Measurements from ENCODE around the gene FBLN5.

The FBLN5 gene

GRCh38 chr14:91858536-91859275 lies 88.8 kb downstream of the FBLN5 start:
- ChIA-PET POLR2A (no interaction called here), CTCF (interaction anchor here (1.3 kb wide), 1 partner anchor 13 kb away, joined by 3 read pairs; no protein-coding TSS in a partner anchor)
- H3K4me3 ChIP-seq (ENCODE audit: low read depth, low read length): no peak overlapping the region
- TF ChIP-seq, protein P1, sequence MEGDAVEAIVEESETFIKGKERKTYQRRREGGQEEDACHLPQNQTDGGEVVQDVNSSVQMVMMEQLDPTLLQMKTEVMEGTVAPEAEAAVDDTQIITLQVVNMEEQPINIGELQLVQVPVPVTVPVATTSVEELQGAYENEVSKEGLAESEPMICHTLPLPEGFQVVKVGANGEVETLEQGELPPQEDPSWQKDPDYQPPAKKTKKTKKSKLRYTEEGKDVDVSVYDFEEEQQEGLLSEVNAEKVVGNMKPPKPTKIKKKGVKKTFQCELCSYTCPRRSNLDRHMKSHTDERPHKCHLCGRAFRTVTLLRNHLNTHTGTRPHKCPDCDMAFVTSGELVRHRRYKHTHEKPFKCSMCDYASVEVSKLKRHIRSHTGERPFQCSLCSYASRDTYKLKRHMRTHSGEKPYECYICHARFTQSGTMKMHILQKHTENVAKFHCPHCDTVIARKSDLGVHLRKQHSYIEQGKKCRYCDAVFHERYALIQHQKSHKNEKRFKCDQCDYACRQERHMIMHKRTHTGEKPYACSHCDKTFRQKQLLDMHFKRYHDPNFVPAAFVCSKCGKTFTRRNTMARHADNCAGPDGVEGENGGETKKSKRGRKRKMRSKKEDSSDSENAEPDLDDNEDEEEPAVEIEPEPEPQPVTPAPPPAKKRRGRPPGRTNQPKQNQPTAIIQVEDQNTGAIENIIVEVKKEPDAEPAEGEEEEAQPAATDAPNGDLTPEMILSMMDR (IDR thresholded peaks at IDR 0.05; ENCODE audit: insufficient read depth, low read length, missing control alignments): no peak
- DNase-seq (ENCODE audit: low read depth, low spot score): no peak

- POLR2A ChIA-PET: no interaction called here
- H3K4me3 ChIP-seq (ENCODE audit: low read depth, low read length): no peak overlapping the region
- DNase-seq (ENCODE audit: low read depth, low spot score): no peak
- TF ChIP-seq, protein P1 (IDR thresholded peaks at IDR 0.05; ENCODE audit: insufficient read depth, low read length, missing control alignments): no peak
- CTCF ChIA-PET: no interaction called here
These were observed 89.9 kb downstream of the FBLN5 start for GRCh38 chr14:91857614-91858013.

- TF ChIP-seq, protein P1 (IDR thresholded peaks at IDR 0.05; ENCODE audit: insufficient read depth, low read length, missing control alignments): no peak
- DNase-seq (ENCODE audit: low read depth, low spot score): no peak
- ChIA-PET CTCF (no interaction called here), POLR2A (no interaction called here)
- no peak overlapping the region for H3K4me3 ChIP-seq (ENCODE audit: low read depth, low read length)
These were observed 93.1 kb downstream of the FBLN5 start for GRCh38 chr14:91854327-91854934.

DNA sequence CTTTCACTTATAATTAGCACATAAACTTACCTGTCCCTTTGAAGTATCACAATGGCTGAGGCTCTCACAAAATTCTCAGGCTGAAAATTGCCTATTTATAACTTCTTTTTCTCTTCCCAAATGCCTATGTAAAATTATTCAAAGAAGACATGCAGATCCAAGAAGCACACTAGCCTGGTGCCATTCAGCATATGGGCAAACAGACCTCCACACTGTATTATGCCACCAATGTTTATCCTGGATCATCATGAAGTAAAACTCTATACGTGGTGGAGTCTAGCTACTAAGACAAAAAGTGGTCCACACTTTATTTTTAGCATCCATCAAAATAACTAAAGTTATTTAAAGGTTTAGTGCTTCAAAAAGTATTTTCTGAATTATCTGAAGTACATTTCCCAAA lies 95.9 kb downstream of the FBLN5 start:
- CTCF ChIA-PET: no interaction called here
- DNase-seq (ENCODE audit: low read depth, low spot score): no peak
- POLR2A ChIA-PET: no interaction called here
- TF ChIP-seq, protein P1 (IDR thresholded peaks at IDR 0.05; ENCODE audit: insufficient read depth, low read length, missing control alignments): no peak
- no peak overlapping the region for H3K4me3 ChIP-seq (ENCODE audit: low read depth, low read length)

DNA sequence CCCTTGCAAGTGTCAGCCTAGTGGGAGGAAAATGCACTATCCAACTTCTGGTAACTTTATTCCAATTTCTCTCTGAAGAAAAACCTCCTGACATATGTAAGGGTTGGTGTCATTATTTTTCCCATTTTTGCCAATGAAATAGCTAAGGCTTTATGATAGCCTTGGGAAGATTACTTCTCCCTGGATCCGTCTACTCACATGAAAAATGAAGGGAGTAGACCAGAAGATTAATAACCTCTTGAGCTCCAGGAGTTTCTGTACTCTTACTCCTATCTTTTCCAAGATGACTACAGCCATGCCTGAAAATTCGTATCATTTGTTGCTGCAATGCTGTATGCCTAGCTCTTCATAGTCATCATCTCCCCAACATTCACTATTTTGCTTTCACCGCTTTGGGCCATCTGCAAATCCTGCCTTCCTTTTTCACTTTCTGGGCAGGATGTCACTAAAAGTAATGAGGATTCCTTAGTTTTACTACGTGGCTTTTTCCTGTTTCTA lies 98.9 kb downstream of the FBLN5 start:
- POLR2A ChIA-PET: no interaction called here
- H3K4me3 ChIP-seq (ENCODE audit: low read depth, low read length): no peak overlapping the region
- DNase-seq (ENCODE audit: low read depth, low spot score): no peak
- TF ChIP-seq, protein P1 (IDR thresholded peaks at IDR 0.05; ENCODE audit: insufficient read depth, low read length, missing control alignments): no peak
- CTCF ChIA-PET: no interaction called here

DNA sequence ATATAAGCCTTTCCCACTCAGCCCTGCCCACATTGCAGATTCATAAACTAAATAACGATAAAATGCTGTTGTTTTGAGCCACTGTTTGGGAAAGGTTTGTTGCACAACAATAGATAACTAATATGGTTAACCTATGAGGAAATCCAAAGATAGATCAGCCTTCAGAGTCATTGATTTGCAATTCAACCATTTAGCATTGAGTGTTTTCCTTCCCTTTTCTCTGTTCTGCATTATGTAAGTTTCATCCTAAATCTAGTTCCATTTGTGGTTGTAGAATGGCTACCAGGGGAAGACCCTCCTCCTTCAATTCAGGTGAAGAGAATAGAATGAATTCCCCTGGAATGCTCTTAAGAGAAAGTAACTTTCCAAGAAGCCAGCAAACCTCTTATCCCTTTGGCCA lies 99.8 kb downstream of the FBLN5 start:
- H3K4me3 ChIP-seq (ENCODE audit: low read depth, low read length): no peak overlapping the region
- DNase-seq (ENCODE audit: low read depth, low spot score): no peak
- ChIA-PET POLR2A (no interaction called here), CTCF (no interaction called here)
- TF ChIP-seq, protein P1 (IDR thresholded peaks at IDR 0.05; ENCODE audit: insufficient read depth, low read length, missing control alignments): no peak

Data from AG04449 (cell line).